Endothelial cell of umbilical vein (primary cell): ENCODE data around the gene RPRD2. TPM values are rescaled to one million over a fixed set of nuclear protein-coding genes. Genes with fewer than 3 reads are reported as not detected.

Experiments used
- BruUV-seq: library from RNA; stranded (reverse); fragments of 400-500 nt; replicated peaks from 2 replicates; lab custom pipeline; 2021; lab: Mats Ljungman, UMichigan
- CTCF ChIA-PET: fragments of 300-600, 350-600 bp; sonication (Branson Sonifier 250); formaldehyde crosslinking; loops from one replicate; lab custom pipeline; 2021; ENCODE audit warnings: antibody characterized with exemption, inconsistent platforms; lab: Charles Lee
- POLR2A ChIA-PET: fragments of 300-600, 350-600 bp; sonication (Branson Sonifier 250); formaldehyde crosslinking; loops from one replicate; lab custom pipeline; 2021; ENCODE audit warnings: antibody characterized with exemption, inconsistent platforms; lab: Charles Lee
- DNase-seq: peaks from one replicate; pipeline ENCODE4 v3.0.0-alpha.2; 2011; ENCODE audit warnings: low read depth, low spot score
- FAIRE-seq: peaks from 2 replicates; lab custom pipeline; 2011; peaks lifted over from hg19 to GRCh38; lab: Jason Lieb, UNC
- H2AFZ ChIP-seq: 2 replicates; pipeline ENCODE4 v1.6.0; 2012; ENCODE audit warnings: low read depth, low read length, control low read depth, inconsistent platforms
- H3K27ac ChIP-seq: 2 replicates; pipeline ENCODE4 v1.5.1; 2011; ENCODE audit warnings: low read depth, mild to moderate bottlenecking, control low read depth, low read length, moderate library complexity; ENCODE audit not compliant: insufficient read depth
- H3K27me3 ChIP-seq, 2 experiments: 2 replicates each; pipeline versions ENCODE4 v1.6.0 to v1.6.1; 2011; ENCODE audit warnings: low read length in 2 of 2, mixed read lengths in 1 of 2; ENCODE audit not compliant: control insufficient read depth in 2 of 2, insufficient read depth in 2 of 2
- H3K36me3 ChIP-seq, 2 experiments: 2 replicates in 1 of 2; 3 replicates in 1 of 2; pipeline ENCODE4 v1.5.1; 2011; ENCODE audit warnings: low read length in 2 of 2, mild to moderate bottlenecking in 1 of 2, moderate library complexity in 1 of 2; ENCODE audit not compliant: control insufficient read depth in 2 of 2, insufficient read depth in 2 of 2; ENCODE audit errors: extremely low read depth in 1 of 2
- H3K4me1 ChIP-seq: 3 replicates; pipeline ENCODE4 v1.5.1; 2011; ENCODE audit warnings: mild to moderate bottlenecking, low read length; ENCODE audit not compliant: control insufficient read depth, insufficient read depth; ENCODE audit errors: extremely low read depth
- H3K4me2 ChIP-seq: 2 replicates; pipeline ENCODE4 v1.6.1; 2011; ENCODE audit warnings: low read length, control low read depth, mixed read lengths; ENCODE audit not compliant: insufficient read depth
- H3K4me3 ChIP-seq, 3 experiments: fragments of 200-600 bp in 1 of 3; sonication (generic), shearing (Covaris generic) in 1 of 3; replicated peaks in 1 of 3; 2 replicates each; pipeline ENCODE4 v1.5.1; 2011 to 2016; ENCODE audit warnings: control low read depth in 3 of 3, low read length in 3 of 3, mild to moderate bottlenecking in 2 of 3, inconsistent platforms in 1 of 3, low read depth in 1 of 3, moderate library complexity in 1 of 3; ENCODE audit not compliant: insufficient read depth in 1 of 3
- H3K79me2 ChIP-seq: 2 replicates; pipeline ENCODE4 v1.6.0; 2012; ENCODE audit warnings: low read length, inconsistent platforms; ENCODE audit not compliant: control insufficient read depth, insufficient read depth
- H3K9ac ChIP-seq: replicated peaks from 2 replicates; pipeline ENCODE3; 2011; ENCODE audit warnings: low read length, control low read depth; ENCODE audit not compliant: insufficient read depth; ENCODE audit errors: extremely low read depth
- H3K9me1 ChIP-seq: replicated peaks from 3 replicates; pipeline ENCODE4 v1.6.0; 2011; ENCODE audit warnings: mild to moderate bottlenecking, low read length; ENCODE audit not compliant: control insufficient read depth, insufficient read depth; ENCODE audit errors: extremely low read depth
- H3K9me3 ChIP-seq: replicated peaks from 2 replicates; pipeline ENCODE4 v1.5.1; 2012; ENCODE audit warnings: low read length, inconsistent platforms; ENCODE audit not compliant: control insufficient read depth, insufficient read depth
- H4K20me1 ChIP-seq: replicated peaks from 2 replicates; pipeline ENCODE3; 2011; ENCODE audit warnings: mild to moderate bottlenecking, low read length; ENCODE audit not compliant: control insufficient read depth, insufficient read depth; ENCODE audit errors: extremely low read depth
- CTCF ChIP-seq, 2 donors: IDR thresholded peaks; 1 replicate in 1 of 2; 2 replicates in 1 of 2; pipeline ENCODE4 v1.5.1; 2011; ENCODE audit warnings: low read length in 2 of 2, mild to moderate bottlenecking in 2 of 2, moderate library complexity in 2 of 2, control low read depth in 1 of 2, inconsistent platforms in 1 of 2, low read depth in 1 of 2; ENCODE audit not compliant: insufficient read depth in 1 of 2; ENCODE audit errors: extremely low read depth in 1 of 2
- EZH2 ChIP-seq: IDR thresholded peaks from 2 replicates; pipeline ENCODE4 v1.6.1; 2012; ENCODE audit warnings: borderline replicate concordance, low read depth, mild to moderate bottlenecking, moderate library complexity, low read length, inconsistent platforms; ENCODE audit not compliant: severe bottlenecking
- FOS ChIP-seq: IDR thresholded peaks from 2 replicates; pipeline ENCODE4 v1.6.1; 2011; ENCODE audit warnings: mild to moderate bottlenecking, low read length, moderate library complexity, borderline replicate concordance; ENCODE audit not compliant: insufficient read depth
- GATA2 ChIP-seq: IDR thresholded peaks from 2 replicates; pipeline ENCODE4 v1.7.0; 2011; ENCODE audit warnings: low read depth, mild to moderate bottlenecking, moderate library complexity, mixed read lengths, low read length; ENCODE audit not compliant: insufficient read length, insufficient read depth
- JUN ChIP-seq: IDR thresholded peaks from 2 replicates; pipeline ENCODE4 v1.6.1; 2011; ENCODE audit warnings: borderline replicate concordance, low read depth; ENCODE audit not compliant: insufficient read length, insufficient read depth
- MAX ChIP-seq: IDR thresholded peaks from 2 replicates; pipeline ENCODE4 v1.6.1; 2011; ENCODE audit not compliant: insufficient read depth, insufficient read length
- MYC ChIP-seq: IDR thresholded peaks from one replicate; pipeline ENCODE4 v1.6.1; 2011; ENCODE audit warnings: mild to moderate bottlenecking, low read depth, low read length
- POLR2A ChIP-seq: IDR thresholded peaks from 2 replicates; pipeline ENCODE4 v1.6.1; 2012; ENCODE audit warnings: low read depth, mild to moderate bottlenecking, control low read depth, low read length
- POLR2AphosphoS5 ChIP-seq: IDR thresholded peaks from 2 replicates; pipeline ENCODE4 v1.6.1; 2012; ENCODE audit warnings: low read depth, mild to moderate bottlenecking, control low read depth, low read length, moderate library complexity; ENCODE audit not compliant: insufficient read depth
- dilution Hi-C: fragments of 300-500 bp; cut with MboI; formaldehyde crosslinking; loops from one replicate; pipeline ENCODE4 v1.15.0; 2019; ENCODE audit warnings: low sequenced_read_pairs; ENCODE audit not compliant: extremely low pct_ligation_motif_present
- intact Hi-C: fragments of 100-400 bp; cut with micrococcal nuclease; formaldehyde crosslinking; loops from one replicate; pipeline ENCODE4 v1.10.0; 2022
- polyA plus RNA-seq, 4 experiments: library from polyadenylated mRNA; depleted of rRNA in 3 of 4; stranded (reverse) in 3 of 4; unstranded in 1 of 4; fragments of >200 nt; gene quantifications; 2 replicates each; pipeline versions ENCODE4 v1.2.1 to v1.2.3, GENCODE V29; 2011 to 2012; ENCODE audit warnings: missing spikeins in 1 of 4
- total RNA-seq: library from RNA; stranded (reverse); gene quantifications from 2 replicates; pipeline ENCODE4 v1.2.3, GENCODE V29; 2021

RPRD2 gene
- total and polyA plus RNA-seq, 2 donors (not counting 3 experiments of a cell fraction or from before 2014, with no cell fraction given), result 12.9 to 23.9 TPM

- no peaks in the 10 kb centered on the region for H3K4me1 ChIP-seq
- intact Hi-C loops, result no loop called here
- FAIRE-seq (no peak), DNase-seq (no peak)
- H3K27ac ChIP-seq, result no peak overlapping the region
- ChIA-PET POLR2A (no interaction called here), CTCF (no interaction called here)
- dilution Hi-C loops, result no loop called here
- H4K20me1 ChIP-seq, result peaks cover 2% of the 10 kb centered on the region
- H3K9me3 ChIP-seq, result no peaks in the 10 kb centered on the region
- H3K9me1 ChIP-seq, result no peaks in the 10 kb centered on the region
- H3K9ac ChIP-seq, result no peak overlapping the region
- no TSS peak for BruUV-seq
- H3K4me3 ChIP-seq, result no peak overlapping the region
- no peaks in the 10 kb centered on the region for H3K27me3 ChIP-seq
- no peaks in the 10 kb centered on the region for H3K36me3 ChIP-seq
- H2AFZ ChIP-seq, result no peak overlapping the region
- H3K79me2 ChIP-seq, result peaks cover 55% of the 10 kb centered on the region
- TF ChIP-seq JUN (no peak), FOS (no peak), MAX (no peak), MYC (no peak), POLR2A (no peak), CTCF (IDR thresholded peaks at IDR 0.05; ENCODE audit: extremely low read depth in 1 of 2, insufficient read depth in 1 of 2, low read depth in 1 of 2, low read length in 2 of 2) (no peak), POLR2AphosphoS5 (no peak), EZH2 (no peak), GATA2 (no peak)
- H3K4me2 ChIP-seq, result no peak overlapping the region
Observed at GRCh38 chr1:150406483-150406882, 42.5 kb downstream of the RPRD2 start.
